Measurements from ENCODE around the gene ANKRD24.

- TF ChIP-seq POLR2A (IDR thresholded peaks at IDR 0.05; ENCODE audit: low read length), result no peak
- no peak for TF ChIP-seq GATA1 (IDR thresholded peaks at IDR 0.05; ENCODE audit: low read depth, low read length)
Observed at GRCh38 chr19:4151623-4152022, 30.9 kb upstream of the ANKRD24 start.

Data from erythroblast (primary cell).